ENCODE results near the gene FAM185A.

Gene FAM185A

DNA sequence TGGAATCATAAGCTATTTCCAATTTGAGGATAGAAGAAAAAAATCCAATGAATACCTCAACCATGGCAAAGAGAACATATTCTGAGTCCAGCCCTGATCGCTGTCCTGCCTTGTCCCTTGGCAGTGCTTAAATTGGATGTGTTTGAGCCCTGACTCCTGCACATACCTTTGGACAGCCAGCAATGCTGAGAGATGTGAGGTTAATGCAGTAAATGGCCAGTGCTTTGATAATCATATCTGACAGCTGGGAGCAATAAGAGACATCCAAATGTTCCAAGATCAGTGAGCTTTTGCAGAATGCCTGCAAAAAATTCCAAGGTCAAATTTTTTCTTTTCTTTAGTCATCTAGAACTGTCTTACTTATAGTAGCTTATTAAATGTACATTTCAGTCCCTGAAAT, 83.9 kb downstream of the FAM185A start:
- TF ChIP-seq, protein P1, sequence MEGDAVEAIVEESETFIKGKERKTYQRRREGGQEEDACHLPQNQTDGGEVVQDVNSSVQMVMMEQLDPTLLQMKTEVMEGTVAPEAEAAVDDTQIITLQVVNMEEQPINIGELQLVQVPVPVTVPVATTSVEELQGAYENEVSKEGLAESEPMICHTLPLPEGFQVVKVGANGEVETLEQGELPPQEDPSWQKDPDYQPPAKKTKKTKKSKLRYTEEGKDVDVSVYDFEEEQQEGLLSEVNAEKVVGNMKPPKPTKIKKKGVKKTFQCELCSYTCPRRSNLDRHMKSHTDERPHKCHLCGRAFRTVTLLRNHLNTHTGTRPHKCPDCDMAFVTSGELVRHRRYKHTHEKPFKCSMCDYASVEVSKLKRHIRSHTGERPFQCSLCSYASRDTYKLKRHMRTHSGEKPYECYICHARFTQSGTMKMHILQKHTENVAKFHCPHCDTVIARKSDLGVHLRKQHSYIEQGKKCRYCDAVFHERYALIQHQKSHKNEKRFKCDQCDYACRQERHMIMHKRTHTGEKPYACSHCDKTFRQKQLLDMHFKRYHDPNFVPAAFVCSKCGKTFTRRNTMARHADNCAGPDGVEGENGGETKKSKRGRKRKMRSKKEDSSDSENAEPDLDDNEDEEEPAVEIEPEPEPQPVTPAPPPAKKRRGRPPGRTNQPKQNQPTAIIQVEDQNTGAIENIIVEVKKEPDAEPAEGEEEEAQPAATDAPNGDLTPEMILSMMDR (IDR thresholded peaks at IDR 0.05), result no peak

DNA sequence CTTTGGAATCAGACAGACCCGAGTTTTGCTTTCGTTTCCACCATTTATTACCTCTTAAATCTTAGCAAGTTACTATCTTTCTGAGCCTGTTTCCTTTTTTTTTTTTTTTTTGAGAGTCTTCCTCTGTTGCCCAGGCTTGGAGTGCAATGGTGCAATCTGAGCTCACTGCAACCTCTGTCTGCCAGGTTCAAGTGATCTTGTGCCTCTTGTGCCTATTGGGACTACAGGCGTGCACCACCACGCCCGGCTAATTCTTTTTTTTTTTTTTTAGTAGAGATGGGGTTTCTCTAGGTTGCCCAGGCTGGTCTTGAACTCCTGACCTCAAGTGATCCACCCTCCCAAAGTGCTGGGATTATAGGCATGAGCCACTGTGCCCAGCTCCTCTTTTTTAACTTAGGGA, 84.5 kb downstream of the FAM185A start:
- TF ChIP-seq, protein P1 (IDR thresholded peaks at IDR 0.05), result no peak

DNA sequence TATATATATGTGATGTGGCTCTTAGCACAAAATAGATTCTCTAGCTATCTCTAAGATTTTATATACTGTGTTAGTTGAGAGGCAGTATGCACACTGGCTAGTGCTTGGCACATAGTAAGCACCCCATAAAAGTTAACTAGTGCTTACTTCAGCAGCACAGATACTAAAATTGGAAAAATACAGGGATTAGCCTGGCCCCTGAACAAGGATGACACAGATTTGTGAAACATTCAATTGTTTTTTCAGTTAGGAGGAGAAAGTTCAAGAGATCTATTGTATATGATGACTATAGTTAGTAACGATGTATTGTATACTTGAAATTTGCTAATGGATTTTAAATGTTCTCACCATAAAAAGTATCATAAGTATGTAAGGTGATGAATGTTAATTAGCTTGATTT, 85.7 kb downstream of the FAM185A start:
- TF ChIP-seq, protein P1 (IDR thresholded peaks at IDR 0.05), result no peak

DNA sequence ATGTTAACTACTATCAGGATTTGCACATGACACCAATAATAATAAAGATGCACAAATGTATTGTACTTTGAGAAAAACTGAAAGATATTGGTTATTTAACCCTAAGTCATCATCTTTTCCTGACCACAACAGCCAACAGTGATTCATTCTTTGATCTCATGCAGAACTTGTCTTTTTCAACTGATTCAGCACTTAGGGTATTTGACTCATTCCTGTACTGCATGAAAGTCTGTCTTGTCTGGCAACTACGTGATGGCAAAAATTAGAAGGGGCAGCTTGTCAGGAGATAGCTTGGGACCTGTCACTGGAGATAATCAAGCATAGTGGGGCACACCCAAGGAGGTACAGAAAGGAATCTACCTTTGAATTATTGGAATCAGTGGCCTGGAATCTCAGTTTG, 86.2 kb downstream of the FAM185A start:
- TF ChIP-seq, protein P1 (IDR thresholded peaks at IDR 0.05), result no peak

DNA sequence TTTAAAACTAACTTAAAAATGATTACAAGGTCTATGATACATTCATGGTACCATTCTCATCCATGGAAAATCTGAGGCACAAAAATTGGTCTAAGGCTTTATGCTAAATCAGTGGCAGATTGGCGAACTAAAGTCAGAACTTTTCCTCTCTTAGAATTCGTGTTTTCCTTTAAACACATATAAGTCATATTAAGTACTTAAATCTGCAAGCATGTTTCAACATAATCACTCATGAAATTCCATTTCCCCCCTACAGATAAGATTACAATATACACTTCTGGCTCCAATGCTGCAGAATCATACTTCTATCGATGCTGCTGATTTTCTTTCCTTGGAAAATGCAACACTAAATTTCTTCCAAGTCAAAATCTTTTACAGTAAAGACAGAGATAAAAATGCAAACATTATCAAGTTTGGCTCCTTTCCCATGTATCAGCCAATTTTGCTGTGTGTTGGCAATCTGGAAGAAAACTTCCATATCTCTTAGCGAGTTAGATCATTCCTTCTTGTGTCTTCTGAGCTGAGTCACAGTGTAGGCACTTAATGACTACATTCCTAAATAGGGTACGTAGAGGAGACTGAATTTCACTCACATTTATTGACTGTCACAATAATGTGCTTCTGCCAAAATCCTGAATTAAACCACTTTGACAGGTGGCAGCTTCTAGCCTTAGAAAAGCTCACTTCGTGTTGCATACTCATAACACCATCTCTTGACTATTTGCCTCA, 87.6 kb downstream of the FAM185A start:
- TF ChIP-seq, protein P1 (IDR thresholded peaks at IDR 0.05), result no peak

DNA sequence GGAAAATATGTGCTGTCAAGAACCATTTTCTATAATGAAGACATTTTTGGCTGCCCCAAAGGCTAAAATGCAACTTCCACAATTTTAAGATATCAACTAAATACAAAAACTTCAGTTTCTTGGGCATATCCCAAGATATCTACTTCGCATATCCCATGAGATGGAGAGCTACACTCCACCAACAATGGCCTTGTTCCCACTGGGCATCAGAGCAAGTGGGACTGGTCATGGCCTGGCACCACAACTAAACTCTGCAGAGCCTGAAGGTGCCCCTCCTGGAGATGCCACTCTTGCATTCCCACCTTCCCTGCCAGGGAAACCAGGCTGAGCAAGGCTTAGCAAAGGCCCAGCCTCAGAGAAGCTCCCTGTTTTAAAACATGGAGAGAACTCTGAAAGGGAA, 88.2 kb downstream of the FAM185A start:
- TF ChIP-seq, protein P1 (IDR thresholded peaks at IDR 0.05), result no peak

DNA sequence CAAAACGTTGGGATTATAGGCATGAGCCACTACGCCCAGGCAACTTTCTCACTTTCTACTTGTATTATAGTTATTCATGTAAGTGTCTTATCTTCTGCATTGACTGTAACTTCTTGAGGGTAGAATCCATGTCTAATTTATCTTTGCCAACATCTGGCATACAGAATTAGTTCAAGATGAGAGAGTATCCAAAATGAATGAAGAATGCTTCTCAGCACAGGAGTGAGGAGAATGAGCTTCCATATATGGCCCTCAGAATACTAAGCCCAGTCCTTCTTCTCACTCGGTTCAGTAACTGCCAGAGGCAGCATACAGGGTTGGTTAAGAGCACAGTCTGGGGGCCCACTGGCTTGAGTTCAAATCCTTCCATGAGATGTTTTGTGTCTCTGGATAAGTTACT, 89.0 kb downstream of the FAM185A start:
- TF ChIP-seq, protein P1 (IDR thresholded peaks at IDR 0.05), result no peak

DNA sequence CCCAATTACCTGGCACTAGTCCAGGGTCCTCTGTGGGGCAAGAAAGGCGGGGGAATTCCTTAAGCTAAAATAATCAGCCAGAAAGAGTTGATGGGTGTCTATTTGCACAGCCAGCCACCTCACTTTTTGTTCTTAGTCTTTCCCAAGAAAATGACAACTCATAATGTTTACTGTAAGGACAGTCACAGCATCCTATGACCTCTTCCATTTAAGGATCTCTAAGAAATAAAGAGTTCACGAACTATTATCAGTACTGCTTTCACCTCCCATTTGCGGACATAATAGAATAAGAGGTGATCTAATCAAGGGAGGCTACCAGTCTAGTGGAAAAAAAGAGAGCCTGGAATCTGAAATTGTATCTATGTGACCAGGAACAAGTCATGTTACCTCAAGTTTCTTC, 91.6 kb downstream of the FAM185A start:
- TF ChIP-seq, protein P1 (IDR thresholded peaks at IDR 0.05), result no peak

Data from LNCAP (cell line).